Ovary (tissue), 3 donors: ENCODE data around the gene MAML1.

Experiments
- EP300 ChIP-seq: sonication (generic); formaldehyde crosslinking; IDR thresholded peaks from one replicate; pipeline ENCODE4 v1.6.1; 2017; ENCODE audit warnings: antibody characterized with exemption
- POLR2A ChIP-seq: fragments of 450-650 bp; IDR thresholded peaks from one replicate; pipeline ENCODE4 v1.6.1; 2017; ENCODE audit warnings: antibody characterized with exemption, mild to moderate bottlenecking, moderate library complexity
- TF ChIP-seq, protein P1 (sequence below), 3 donors: fragments of 450-650 bp in 2 of 3; fragments of 200-600 bp in 1 of 3; IDR thresholded peaks; one replicate each; pipeline versions ENCODE4 v1.5.1 to v1.8.0; 2016 to 2022; ENCODE audit warnings: antibody characterized with exemption in 3 of 3, mild to moderate bottlenecking in 1 of 3
- donor health status: DM: no; HTN: no; CAD: no.

DNA sequence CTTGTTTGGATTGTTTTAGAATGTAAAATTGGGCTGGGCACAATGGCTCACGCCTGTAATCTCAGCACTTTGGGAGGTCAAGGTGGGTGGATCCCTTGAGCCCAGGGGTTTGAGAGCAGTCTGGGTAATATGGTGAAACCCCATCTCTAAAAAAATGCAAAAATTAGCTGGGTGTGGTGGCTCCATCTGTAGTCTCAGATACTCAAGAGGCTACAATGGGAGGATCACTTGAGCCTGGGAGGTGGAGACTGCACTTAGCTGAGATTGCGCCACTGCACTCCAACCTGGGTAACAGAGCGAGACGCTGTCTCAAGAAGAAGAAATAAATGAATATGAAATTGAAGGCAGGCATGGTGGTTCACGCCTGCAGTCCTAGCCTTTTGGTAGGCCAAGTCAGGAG lies 21.3 kb downstream of the MAML1 start:
- TF ChIP-seq, protein P1, sequence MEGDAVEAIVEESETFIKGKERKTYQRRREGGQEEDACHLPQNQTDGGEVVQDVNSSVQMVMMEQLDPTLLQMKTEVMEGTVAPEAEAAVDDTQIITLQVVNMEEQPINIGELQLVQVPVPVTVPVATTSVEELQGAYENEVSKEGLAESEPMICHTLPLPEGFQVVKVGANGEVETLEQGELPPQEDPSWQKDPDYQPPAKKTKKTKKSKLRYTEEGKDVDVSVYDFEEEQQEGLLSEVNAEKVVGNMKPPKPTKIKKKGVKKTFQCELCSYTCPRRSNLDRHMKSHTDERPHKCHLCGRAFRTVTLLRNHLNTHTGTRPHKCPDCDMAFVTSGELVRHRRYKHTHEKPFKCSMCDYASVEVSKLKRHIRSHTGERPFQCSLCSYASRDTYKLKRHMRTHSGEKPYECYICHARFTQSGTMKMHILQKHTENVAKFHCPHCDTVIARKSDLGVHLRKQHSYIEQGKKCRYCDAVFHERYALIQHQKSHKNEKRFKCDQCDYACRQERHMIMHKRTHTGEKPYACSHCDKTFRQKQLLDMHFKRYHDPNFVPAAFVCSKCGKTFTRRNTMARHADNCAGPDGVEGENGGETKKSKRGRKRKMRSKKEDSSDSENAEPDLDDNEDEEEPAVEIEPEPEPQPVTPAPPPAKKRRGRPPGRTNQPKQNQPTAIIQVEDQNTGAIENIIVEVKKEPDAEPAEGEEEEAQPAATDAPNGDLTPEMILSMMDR (IDR thresholded peaks at IDR 0.05): no peak
- no peak for TF ChIP-seq EP300
- no peak for TF ChIP-seq POLR2A
